IMR-90 (cell line): ENCODE data around the gene TMEM140. TPM values are rescaled to one million over a fixed set of nuclear protein-coding genes. Genes with fewer than 3 reads are reported as not detected.
A peak's percentile ranks its signal among the peaks of the same experiment; 100 is the strongest.

ENCODE experiments used
- ATAC-seq: fragments of 200-7000 bp; cut with Tn5 transposase; 2 replicates; pipeline ENCODE4 v1.9.1; 2020; ENCODE audit warnings: low read depth, mild to moderate bottlenecking, moderate library complexity
- BruUV-seq: library from RNA; stranded (reverse); fragments of 400-500 nt; replicated peaks from 2 replicates; lab custom pipeline; 2021; lab: Mats Ljungman, UMichigan
- CTCF ChIA-PET: fragments of 300-600 bp; formaldehyde crosslinking; extraction: SDS; loops from one replicate; lab custom pipeline; 2021; ENCODE audit warnings: antibody characterized with exemption; lab: Yijun Ruan, JAX
- POLR2A ChIA-PET: fragments of 300-600 bp; sonication (Branson Sonifier 250); formaldehyde crosslinking; loops from one replicate; lab custom pipeline; 2022; ENCODE audit warnings: antibody characterized with exemption; ENCODE audit not compliant: unreplicated experiment; lab: Charles Lee
- DNase-seq: peaks from one replicate; pipeline ENCODE4 v3.0.0; 2013
- H2AFZ ChIP-seq: replicated peaks from 2 replicates; pipeline ENCODE3; 2013; ENCODE audit warnings: low read length, mild to moderate bottlenecking; ENCODE audit not compliant: poor library complexity
- H2AK5ac ChIP-seq: 2 replicates; pipeline ENCODE4 v1.6.1; 2013; ENCODE audit warnings: low read depth, low read length, inconsistent platforms
- H2AK9ac ChIP-seq: replicated peaks from 2 replicates; pipeline ENCODE3; 2013; ENCODE audit warnings: mild to moderate bottlenecking, low read depth, low read length, moderate library complexity; ENCODE audit not compliant: poor library complexity
- H2BK120ac ChIP-seq: 2 replicates; pipeline ENCODE4 v1.6.1; 2013; ENCODE audit warnings: low read depth, low read length, inconsistent platforms
- H2BK15ac ChIP-seq: 3 replicates; pipeline ENCODE4 v1.6.1; 2013; ENCODE audit warnings: low read depth, low read length, inconsistent platforms
- H2BK20ac ChIP-seq: 2 replicates; pipeline ENCODE4 v1.6.1; 2013; ENCODE audit warnings: low read depth, mild to moderate bottlenecking, inconsistent platforms, low read length, moderate library complexity
- H2BK5ac ChIP-seq: 2 replicates; pipeline ENCODE4 v1.6.1; 2013; ENCODE audit warnings: mild to moderate bottlenecking, low read depth, low read length, inconsistent platforms; ENCODE audit not compliant: poor library complexity, severe bottlenecking
- H3K14ac ChIP-seq: replicated peaks from 2 replicates; pipeline ENCODE4 v1.6.1; 2013; ENCODE audit warnings: low read depth, low read length, inconsistent platforms
- H3K18ac ChIP-seq: 2 replicates; pipeline ENCODE4 v1.6.1; 2013; ENCODE audit warnings: low read depth, low read length, control low read depth
- H3K23ac ChIP-seq: 2 replicates; pipeline ENCODE4 v1.6.1; 2013; ENCODE audit warnings: low read depth, low read length, inconsistent platforms
- H3K27ac ChIP-seq: 2 replicates; pipeline ENCODE4 v1.5.1; 2013; ENCODE audit warnings: mild to moderate bottlenecking, control low read depth, low read length; ENCODE audit not compliant: insufficient read depth
- H3K27me3 ChIP-seq: 2 replicates; pipeline ENCODE4 v1.6.1; 2013; ENCODE audit warnings: low read length; ENCODE audit not compliant: control insufficient read depth, insufficient read depth
- H3K36me3 ChIP-seq: 2 replicates; pipeline ENCODE4 v1.6.1; 2013; ENCODE audit warnings: low read length, mixed read lengths; ENCODE audit not compliant: control insufficient read depth, insufficient read depth
- H3K4ac ChIP-seq: 2 replicates; pipeline ENCODE4 v1.6.1; 2013; ENCODE audit warnings: low read depth, low read length, inconsistent platforms
- H3K4me1 ChIP-seq: 2 replicates; pipeline ENCODE4 v1.6.1; 2013; ENCODE audit warnings: low read length, mixed read lengths; ENCODE audit not compliant: control insufficient read depth, insufficient read depth
- H3K4me2 ChIP-seq: 2 replicates; pipeline ENCODE4 v1.6.1; 2013; ENCODE audit warnings: low read depth, mild to moderate bottlenecking, control low read depth, low read length, moderate library complexity
- H3K4me3 ChIP-seq: 2 replicates; pipeline ENCODE4 v1.5.1; 2013; ENCODE audit warnings: low read depth, mild to moderate bottlenecking, control low read depth, low read length, moderate library complexity; ENCODE audit not compliant: insufficient read depth
- H3K56ac ChIP-seq: 2 replicates; pipeline ENCODE4 v1.6.1; 2013; ENCODE audit warnings: low read length, inconsistent platforms; ENCODE audit not compliant: insufficient read depth; ENCODE audit errors: extremely low read depth
- H3K79me1 ChIP-seq, 2 experiments: 2 replicates each; pipeline ENCODE4 v1.6.1; 2013; ENCODE audit warnings: low read length in 2 of 2, inconsistent platforms in 1 of 2, low read depth in 1 of 2
- H3K9ac ChIP-seq: 2 replicates; pipeline ENCODE4 v1.6.1; 2013; ENCODE audit warnings: low read depth, low read length, control low read depth
- H3K9me1 ChIP-seq: 2 replicates; pipeline ENCODE4 v1.6.1; 2013; ENCODE audit warnings: low read length, inconsistent platforms; ENCODE audit not compliant: insufficient read depth
- H3K9me3 ChIP-seq: 2 replicates; pipeline ENCODE4 v1.6.1; 2013; ENCODE audit warnings: low read length; ENCODE audit not compliant: control insufficient read depth, insufficient read depth
- H4K20me1 ChIP-seq: 2 replicates; pipeline ENCODE4 v1.6.1; 2013; ENCODE audit warnings: low read length, inconsistent platforms; ENCODE audit not compliant: insufficient read depth
- H4K5ac ChIP-seq: 2 replicates; pipeline ENCODE4 v1.6.1; 2013; ENCODE audit warnings: mild to moderate bottlenecking, low read depth, low read length, control low read depth
- H4K8ac ChIP-seq, 2 experiments: 2 replicates each; pipeline ENCODE4 v1.6.1; 2013; ENCODE audit warnings: low read depth in 2 of 2, low read length in 2 of 2, control low read depth in 1 of 2, inconsistent platforms in 1 of 2
- H4K91ac ChIP-seq: 2 replicates; pipeline ENCODE4 v1.6.1; 2013; ENCODE audit warnings: low read depth, low read length, inconsistent platforms; ENCODE audit not compliant: insufficient read depth
- BHLHE40 ChIP-seq: fragments of 150-350 bp; IDR thresholded peaks from 2 replicates; pipeline ENCODE4 v1.6.1; 2016; ENCODE audit warnings: mild to moderate bottlenecking, low read depth, low read length
- CEBPB ChIP-seq: IDR thresholded peaks from 2 replicates; pipeline ENCODE4 v1.6.1; 2012; ENCODE audit warnings: low read depth, low read length, improper control_type of control experiment
- CHD1 ChIP-seq: IDR thresholded peaks from 2 replicates; pipeline ENCODE4 v1.6.1; 2012; ENCODE audit warnings: low read depth, low read length, improper control_type of control experiment
- ELK1 ChIP-seq: fragments of 150-350 bp; IDR thresholded peaks from 2 replicates; pipeline ENCODE4 v1.6.1; 2016; ENCODE audit warnings: low read depth, mild to moderate bottlenecking, low read length, moderate library complexity, borderline replicate concordance
- FOS ChIP-seq: fragments of 150-350 bp; IDR thresholded peaks from 2 replicates; pipeline ENCODE4 v1.6.1; 2016; ENCODE audit warnings: low read depth, low read length
- MAFK ChIP-seq: IDR thresholded peaks from 2 replicates; pipeline ENCODE4 v1.6.1; 2012; ENCODE audit warnings: low read depth, low read length, improper control_type of control experiment
- MAZ ChIP-seq: IDR thresholded peaks from 2 replicates; pipeline ENCODE4 v1.6.1; 2012; ENCODE audit warnings: low read depth, mild to moderate bottlenecking, low read length, improper control_type of control experiment, moderate library complexity, borderline replicate concordance
- MXI1 ChIP-seq: IDR thresholded peaks from 2 replicates; pipeline ENCODE4 v1.6.1; 2012; ENCODE audit warnings: low read depth, mild to moderate bottlenecking, low read length, moderate library complexity, borderline replicate concordance
- NFE2L2 ChIP-seq: fragments of 150-350 bp; IDR thresholded peaks from 2 replicates; pipeline ENCODE4 v1.6.1; 2016; ENCODE audit warnings: low read depth, mild to moderate bottlenecking, low read length
- POLR2A ChIP-seq: IDR thresholded peaks from 2 replicates; pipeline ENCODE4 v1.6.1; 2012; ENCODE audit warnings: mild to moderate bottlenecking, low read depth, low read length
- RAD21 ChIP-seq: IDR thresholded peaks from 2 replicates; pipeline ENCODE4 v1.6.1; 2012; ENCODE audit warnings: low read length, improper control_type of control experiment
- RCOR1 ChIP-seq: IDR thresholded peaks from 2 replicates; pipeline ENCODE4 v1.6.1; 2012; ENCODE audit warnings: mild to moderate bottlenecking, low read length, improper control_type of control experiment; ENCODE audit not compliant: insufficient replicate concordance
- RFX5 ChIP-seq: IDR thresholded peaks from 2 replicates; pipeline ENCODE4 v1.8.0; 2012; ENCODE audit warnings: low read depth, mild to moderate bottlenecking, low read length, moderate library complexity
- SMC3 ChIP-seq: fragments of 150-350 bp; IDR thresholded peaks from 2 replicates; pipeline ENCODE4 v1.6.1; 2016; ENCODE audit warnings: low read depth, mild to moderate bottlenecking, antibody characterized with exemption, low read length, moderate library complexity
- WGBS, 2 experiments: methylation state at CpG; one replicate each; pipeline versions ENCODE4 v1.1.5 to v1.1.7; 2013; ENCODE audit warnings: missing lambda C conversion rate in 2 of 2; ENCODE audit not compliant: insufficient read length in 1 of 2; ENCODE audit errors: extremely low coverage in 2 of 2; 5-methylcytosine and 5-hydroxymethylcytosine counted together
- dilution Hi-C: fragments of 300-500 bp; cut with HindIII; formaldehyde crosslinking; loops from one replicate; pipeline ENCODE4 v1.14.3; 2018; ENCODE audit warnings: low sequenced_read_pairs; ENCODE audit not compliant: unreplicated experiment
- in situ Hi-C: fragments of 300-500 bp; cut with MboI; formaldehyde crosslinking; loops from 3 replicates; pipeline ENCODE4 v1.14.3; 2019; ENCODE audit warnings: low sequenced_read_pairs, inconsistent platforms, mixed read lengths
- intact Hi-C: fragments of 100-400 bp; cut with micrococcal nuclease; formaldehyde crosslinking; loops from 2 replicates; pipeline ENCODE4 v1.10.0; 2022
- polyA plus RNA-seq, 3 experiments: library from polyadenylated mRNA; depleted of rRNA; stranded (reverse); fragments of >200 nt; gene quantifications; 2 replicates each; pipeline ENCODE4 v1.2.3, GENCODE V29; 2012; ENCODE audit warnings: low replicate concordance in 1 of 3
- total RNA-seq: library from RNA; depleted of rRNA; stranded (reverse); fragments of >200 nt; gene quantifications from 2 replicates; pipeline ENCODE4 v1.2.3, GENCODE V29; 2012
- TF ChIP-seq, protein P1 (sequence below): fragments of 150-350 bp; IDR thresholded peaks from 2 replicates; pipeline ENCODE4 v1.6.1; 2017; ENCODE audit warnings: mild to moderate bottlenecking, antibody characterized with exemption, low read length, low read depth
- TF ChIP-seq, protein P2 (sequence below): conservative IDR thresholded peaks from 2 replicates; pipeline ENCODE4 v1.5.1; 2012; ENCODE audit warnings: mild to moderate bottlenecking, low read depth, low read length, improper control_type of control experiment

TMEM140 gene
- total and polyA plus RNA-seq, 2 of the 4 experiments (the other 2 are of a cell fraction), result 0.24 to 0.72 TPM

DNA sequence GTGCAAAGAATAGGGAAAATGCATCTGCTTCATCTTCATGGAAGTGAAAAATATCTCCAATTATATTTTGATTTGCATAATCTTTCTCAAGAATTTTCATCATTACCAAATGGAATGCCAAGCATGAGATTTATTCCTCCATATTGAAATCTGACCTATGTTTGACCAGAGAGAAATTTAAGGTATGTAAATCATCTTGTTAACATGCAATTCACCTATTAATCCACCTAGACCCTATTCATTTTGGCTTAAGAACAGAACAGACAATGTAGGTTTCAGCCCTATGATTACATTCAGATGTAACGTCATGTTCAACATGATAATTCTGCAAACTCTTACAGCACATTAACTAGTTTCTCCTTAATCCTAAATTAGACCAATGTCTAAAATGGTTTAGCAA, 30.8 kb upstream of the TMEM140 start:
- H2AK5ac ChIP-seq, result no peak overlapping the region
- H3K23ac ChIP-seq, result no peak overlapping the region
- no peak overlapping the region for H4K8ac ChIP-seq
- H3K18ac ChIP-seq, result no peak overlapping the region
- no peak overlapping the region for H2BK15ac ChIP-seq
- WGBS, 2 experiments, result no CpG with 5 or more reads among the region's 1 CpG
- ATAC-seq, result no peak
- no peaks in the 10 kb centered on the region; the same call in 1 of the 2 replicates for H3K27me3 ChIP-seq
- H2AFZ ChIP-seq, result no peak overlapping the region
- no peak for TF ChIP-seq RFX5
- no peak for TF ChIP-seq CEBPB
- TF ChIP-seq BHLHE40, result no peak
- no peak for TF ChIP-seq FOS
- no peak for TF ChIP-seq SMC3
- TF ChIP-seq RCOR1, result no peak
- no peak for TF ChIP-seq CHD1
- TF ChIP-seq MAFK, result no peak
- TF ChIP-seq ELK1, result no peak
- TF ChIP-seq, protein P1, sequence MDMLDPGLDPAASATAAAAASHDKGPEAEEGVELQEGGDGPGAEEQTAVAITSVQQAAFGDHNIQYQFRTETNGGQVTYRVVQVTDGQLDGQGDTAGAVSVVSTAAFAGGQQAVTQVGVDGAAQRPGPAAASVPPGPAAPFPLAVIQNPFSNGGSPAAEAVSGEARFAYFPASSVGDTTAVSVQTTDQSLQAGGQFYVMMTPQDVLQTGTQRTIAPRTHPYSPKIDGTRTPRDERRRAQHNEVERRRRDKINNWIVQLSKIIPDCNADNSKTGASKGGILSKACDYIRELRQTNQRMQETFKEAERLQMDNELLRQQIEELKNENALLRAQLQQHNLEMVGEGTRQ, result no peak
- no peak for TF ChIP-seq RAD21
- no peak for TF ChIP-seq MXI1
- no peak for TF ChIP-seq NFE2L2
- no peak for TF ChIP-seq MAZ
- TF ChIP-seq, protein P2, sequence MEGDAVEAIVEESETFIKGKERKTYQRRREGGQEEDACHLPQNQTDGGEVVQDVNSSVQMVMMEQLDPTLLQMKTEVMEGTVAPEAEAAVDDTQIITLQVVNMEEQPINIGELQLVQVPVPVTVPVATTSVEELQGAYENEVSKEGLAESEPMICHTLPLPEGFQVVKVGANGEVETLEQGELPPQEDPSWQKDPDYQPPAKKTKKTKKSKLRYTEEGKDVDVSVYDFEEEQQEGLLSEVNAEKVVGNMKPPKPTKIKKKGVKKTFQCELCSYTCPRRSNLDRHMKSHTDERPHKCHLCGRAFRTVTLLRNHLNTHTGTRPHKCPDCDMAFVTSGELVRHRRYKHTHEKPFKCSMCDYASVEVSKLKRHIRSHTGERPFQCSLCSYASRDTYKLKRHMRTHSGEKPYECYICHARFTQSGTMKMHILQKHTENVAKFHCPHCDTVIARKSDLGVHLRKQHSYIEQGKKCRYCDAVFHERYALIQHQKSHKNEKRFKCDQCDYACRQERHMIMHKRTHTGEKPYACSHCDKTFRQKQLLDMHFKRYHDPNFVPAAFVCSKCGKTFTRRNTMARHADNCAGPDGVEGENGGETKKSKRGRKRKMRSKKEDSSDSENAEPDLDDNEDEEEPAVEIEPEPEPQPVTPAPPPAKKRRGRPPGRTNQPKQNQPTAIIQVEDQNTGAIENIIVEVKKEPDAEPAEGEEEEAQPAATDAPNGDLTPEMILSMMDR, result no peak
- TF ChIP-seq POLR2A, result no peak
- no peak overlapping the region for H3K27ac ChIP-seq
- no peak overlapping the region for H3K56ac ChIP-seq
- POLR2A ChIA-PET, result no interaction called here
- no peak overlapping the region for H3K4me3 ChIP-seq
- no peak overlapping the region for H2BK20ac ChIP-seq
- no peak overlapping the region for H4K5ac ChIP-seq
- in situ Hi-C loops (no loop called here), intact Hi-C loops (no loop called here), dilution Hi-C loops (no loop called here)
- no peak overlapping the region for H4K91ac ChIP-seq
- no peak overlapping the region for H3K14ac ChIP-seq
- no peaks in the 10 kb centered on the region for H4K20me1 ChIP-seq
- H3K4me1 ChIP-seq, result no peaks in the 10 kb centered on the region
- H3K4ac ChIP-seq, result no peak overlapping the region
- no peaks in the 10 kb centered on the region for H3K9me1 ChIP-seq
- CTCF ChIA-PET, result no interaction called here
- H2BK5ac ChIP-seq, result no peak overlapping the region
- peak; percentile 0 for DNase-seq
- no peak overlapping the region for H2AK9ac ChIP-seq
- H3K79me1 ChIP-seq, result no peaks in the 10 kb centered on the region
- no peaks in the 10 kb centered on the region for H3K9me3 ChIP-seq
- H3K36me3 ChIP-seq, result no peaks in the 10 kb centered on the region
- no TSS peak for BruUV-seq
- H3K9ac ChIP-seq, result no peak overlapping the region
- no peak overlapping the region for H2BK120ac ChIP-seq
- no peak overlapping the region for H3K4me2 ChIP-seq
